ENCODE results near the gene NDUFA12. TPM values are rescaled to one million over a fixed set of nuclear protein-coding genes. Genes with fewer than 3 reads are reported as not detected.

The NDUFA12 gene
- total and polyA plus RNA-seq, 2 of the 13 experiments (the other 11 are each of a cell fraction or from before 2014, with no cell fraction given) = 101 to 173 TPM

DNA sequence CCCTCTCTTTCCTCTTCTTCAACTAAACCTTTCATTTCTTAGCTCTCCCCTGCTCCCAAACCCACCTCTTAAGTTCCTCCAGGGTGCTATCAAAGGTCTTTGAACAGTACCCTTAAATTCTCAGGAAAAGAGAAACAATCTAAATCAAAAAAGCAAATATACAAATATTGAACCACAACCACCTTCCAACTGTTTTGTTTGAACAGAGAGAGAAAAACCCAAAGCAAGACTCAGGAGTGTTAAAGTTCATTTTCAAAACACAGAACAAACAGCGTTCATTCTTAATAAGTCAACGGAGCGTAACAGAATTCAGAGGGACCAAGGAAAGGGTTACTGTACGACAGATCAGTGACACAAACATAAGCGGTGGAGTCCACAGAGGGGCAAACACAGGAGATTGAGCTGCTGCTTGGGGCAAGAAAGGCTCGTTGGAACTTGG, 73.3 kb downstream of the NDUFA12 start (continued):
- TF ChIP-seq, protein P1, sequence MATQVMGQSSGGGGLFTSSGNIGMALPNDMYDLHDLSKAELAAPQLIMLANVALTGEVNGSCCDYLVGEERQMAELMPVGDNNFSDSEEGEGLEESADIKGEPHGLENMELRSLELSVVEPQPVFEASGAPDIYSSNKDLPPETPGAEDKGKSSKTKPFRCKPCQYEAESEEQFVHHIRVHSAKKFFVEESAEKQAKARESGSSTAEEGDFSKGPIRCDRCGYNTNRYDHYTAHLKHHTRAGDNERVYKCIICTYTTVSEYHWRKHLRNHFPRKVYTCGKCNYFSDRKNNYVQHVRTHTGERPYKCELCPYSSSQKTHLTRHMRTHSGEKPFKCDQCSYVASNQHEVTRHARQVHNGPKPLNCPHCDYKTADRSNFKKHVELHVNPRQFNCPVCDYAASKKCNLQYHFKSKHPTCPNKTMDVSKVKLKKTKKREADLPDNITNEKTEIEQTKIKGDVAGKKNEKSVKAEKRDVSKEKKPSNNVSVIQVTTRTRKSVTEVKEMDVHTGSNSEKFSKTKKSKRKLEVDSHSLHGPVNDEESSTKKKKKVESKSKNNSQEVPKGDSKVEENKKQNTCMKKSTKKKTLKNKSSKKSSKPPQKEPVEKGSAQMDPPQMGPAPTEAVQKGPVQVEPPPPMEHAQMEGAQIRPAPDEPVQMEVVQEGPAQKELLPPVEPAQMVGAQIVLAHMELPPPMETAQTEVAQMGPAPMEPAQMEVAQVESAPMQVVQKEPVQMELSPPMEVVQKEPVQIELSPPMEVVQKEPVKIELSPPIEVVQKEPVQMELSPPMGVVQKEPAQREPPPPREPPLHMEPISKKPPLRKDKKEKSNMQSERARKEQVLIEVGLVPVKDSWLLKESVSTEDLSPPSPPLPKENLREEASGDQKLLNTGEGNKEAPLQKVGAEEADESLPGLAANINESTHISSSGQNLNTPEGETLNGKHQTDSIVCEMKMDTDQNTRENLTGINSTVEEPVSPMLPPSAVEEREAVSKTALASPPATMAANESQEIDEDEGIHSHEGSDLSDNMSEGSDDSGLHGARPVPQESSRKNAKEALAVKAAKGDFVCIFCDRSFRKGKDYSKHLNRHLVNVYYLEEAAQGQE (IDR thresholded peaks at IDR 0.05; ENCODE audit: borderline replicate concordance in 1 of 2, low read depth in 1 of 2, low read length in 2 of 2) = peak in 1 of 2 experiments; percentile 46; a peak in 1 of 4 replicates
- TF ChIP-seq ZFYVE20 (CRISPR knock-in tag; IDR thresholded peaks at IDR 0.05; ENCODE audit: borderline replicate concordance, low read depth) (no peak), GATAD1 (CRISPR knock-in tag; IDR thresholded peaks at IDR 0.05) (0 out of 2 replicates have a peak, but pooled peaks have one; percentile 23), ZKSCAN8 (CRISPR knock-in tag; IDR thresholded peaks at IDR 0.05; ENCODE audit: borderline replicate concordance) (peak; percentile 34; the same call in 1 of the 2 replicates), IRX3 (CRISPR knock-in tag; IDR thresholded peaks at IDR 0.05; ENCODE audit: borderline replicate concordance, low read depth) (peak; percentile 67; the same call in 1 of the 2 replicates), RFX1 (IDR thresholded peaks at IDR 0.05) (no peak), EEA1 (CRISPR knock-in tag; IDR thresholded peaks at IDR 0.05; ENCODE audit: borderline replicate concordance) (no peak), ETV5 (CRISPR knock-in tag; IDR thresholded peaks at IDR 0.05; ENCODE audit: borderline replicate concordance) (peak; percentile 52; the same call in 1 of the 2 replicates), JUNB (CRISPR knock-in tag; IDR thresholded peaks at IDR 0.05; ENCODE audit: borderline replicate concordance) (peak; percentile 54; the same call in 1 of the 2 replicates), NFATC3 (CRISPR knock-in tag; IDR thresholded peaks at IDR 0.05) (no peak), ZSCAN30 (CRISPR knock-in tag; IDR thresholded peaks at IDR 0.05) (no peak), REPIN1 (CRISPR knock-in tag; IDR thresholded peaks at IDR 0.05; ENCODE audit: borderline replicate concordance, low read depth) (peak; percentile 80; the same call in 1 of the 2 replicates), ELF4 (CRISPR knock-in tag; IDR thresholded peaks at IDR 0.05; ENCODE audit: borderline replicate concordance) (no peak)
- TF ChIP-seq, protein P2, sequence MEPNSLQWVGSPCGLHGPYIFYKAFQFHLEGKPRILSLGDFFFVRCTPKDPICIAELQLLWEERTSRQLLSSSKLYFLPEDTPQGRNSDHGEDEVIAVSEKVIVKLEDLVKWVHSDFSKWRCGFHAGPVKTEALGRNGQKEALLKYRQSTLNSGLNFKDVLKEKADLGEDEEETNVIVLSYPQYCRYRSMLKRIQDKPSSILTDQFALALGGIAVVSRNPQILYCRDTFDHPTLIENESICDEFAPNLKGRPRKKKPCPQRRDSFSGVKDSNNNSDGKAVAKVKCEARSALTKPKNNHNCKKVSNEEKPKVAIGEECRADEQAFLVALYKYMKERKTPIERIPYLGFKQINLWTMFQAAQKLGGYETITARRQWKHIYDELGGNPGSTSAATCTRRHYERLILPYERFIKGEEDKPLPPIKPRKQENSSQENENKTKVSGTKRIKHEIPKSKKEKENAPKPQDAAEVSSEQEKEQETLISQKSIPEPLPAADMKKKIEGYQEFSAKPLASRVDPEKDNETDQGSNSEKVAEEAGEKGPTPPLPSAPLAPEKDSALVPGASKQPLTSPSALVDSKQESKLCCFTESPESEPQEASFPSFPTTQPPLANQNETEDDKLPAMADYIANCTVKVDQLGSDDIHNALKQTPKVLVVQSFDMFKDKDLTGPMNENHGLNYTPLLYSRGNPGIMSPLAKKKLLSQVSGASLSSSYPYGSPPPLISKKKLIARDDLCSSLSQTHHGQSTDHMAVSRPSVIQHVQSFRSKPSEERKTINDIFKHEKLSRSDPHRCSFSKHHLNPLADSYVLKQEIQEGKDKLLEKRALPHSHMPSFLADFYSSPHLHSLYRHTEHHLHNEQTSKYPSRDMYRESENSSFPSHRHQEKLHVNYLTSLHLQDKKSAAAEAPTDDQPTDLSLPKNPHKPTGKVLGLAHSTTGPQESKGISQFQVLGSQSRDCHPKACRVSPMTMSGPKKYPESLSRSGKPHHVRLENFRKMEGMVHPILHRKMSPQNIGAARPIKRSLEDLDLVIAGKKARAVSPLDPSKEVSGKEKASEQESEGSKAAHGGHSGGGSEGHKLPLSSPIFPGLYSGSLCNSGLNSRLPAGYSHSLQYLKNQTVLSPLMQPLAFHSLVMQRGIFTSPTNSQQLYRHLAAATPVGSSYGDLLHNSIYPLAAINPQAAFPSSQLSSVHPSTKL (CRISPR knock-in tag; IDR thresholded peaks at IDR 0.05) = peak; percentile 94
- TF ChIP-seq, protein P3, sequence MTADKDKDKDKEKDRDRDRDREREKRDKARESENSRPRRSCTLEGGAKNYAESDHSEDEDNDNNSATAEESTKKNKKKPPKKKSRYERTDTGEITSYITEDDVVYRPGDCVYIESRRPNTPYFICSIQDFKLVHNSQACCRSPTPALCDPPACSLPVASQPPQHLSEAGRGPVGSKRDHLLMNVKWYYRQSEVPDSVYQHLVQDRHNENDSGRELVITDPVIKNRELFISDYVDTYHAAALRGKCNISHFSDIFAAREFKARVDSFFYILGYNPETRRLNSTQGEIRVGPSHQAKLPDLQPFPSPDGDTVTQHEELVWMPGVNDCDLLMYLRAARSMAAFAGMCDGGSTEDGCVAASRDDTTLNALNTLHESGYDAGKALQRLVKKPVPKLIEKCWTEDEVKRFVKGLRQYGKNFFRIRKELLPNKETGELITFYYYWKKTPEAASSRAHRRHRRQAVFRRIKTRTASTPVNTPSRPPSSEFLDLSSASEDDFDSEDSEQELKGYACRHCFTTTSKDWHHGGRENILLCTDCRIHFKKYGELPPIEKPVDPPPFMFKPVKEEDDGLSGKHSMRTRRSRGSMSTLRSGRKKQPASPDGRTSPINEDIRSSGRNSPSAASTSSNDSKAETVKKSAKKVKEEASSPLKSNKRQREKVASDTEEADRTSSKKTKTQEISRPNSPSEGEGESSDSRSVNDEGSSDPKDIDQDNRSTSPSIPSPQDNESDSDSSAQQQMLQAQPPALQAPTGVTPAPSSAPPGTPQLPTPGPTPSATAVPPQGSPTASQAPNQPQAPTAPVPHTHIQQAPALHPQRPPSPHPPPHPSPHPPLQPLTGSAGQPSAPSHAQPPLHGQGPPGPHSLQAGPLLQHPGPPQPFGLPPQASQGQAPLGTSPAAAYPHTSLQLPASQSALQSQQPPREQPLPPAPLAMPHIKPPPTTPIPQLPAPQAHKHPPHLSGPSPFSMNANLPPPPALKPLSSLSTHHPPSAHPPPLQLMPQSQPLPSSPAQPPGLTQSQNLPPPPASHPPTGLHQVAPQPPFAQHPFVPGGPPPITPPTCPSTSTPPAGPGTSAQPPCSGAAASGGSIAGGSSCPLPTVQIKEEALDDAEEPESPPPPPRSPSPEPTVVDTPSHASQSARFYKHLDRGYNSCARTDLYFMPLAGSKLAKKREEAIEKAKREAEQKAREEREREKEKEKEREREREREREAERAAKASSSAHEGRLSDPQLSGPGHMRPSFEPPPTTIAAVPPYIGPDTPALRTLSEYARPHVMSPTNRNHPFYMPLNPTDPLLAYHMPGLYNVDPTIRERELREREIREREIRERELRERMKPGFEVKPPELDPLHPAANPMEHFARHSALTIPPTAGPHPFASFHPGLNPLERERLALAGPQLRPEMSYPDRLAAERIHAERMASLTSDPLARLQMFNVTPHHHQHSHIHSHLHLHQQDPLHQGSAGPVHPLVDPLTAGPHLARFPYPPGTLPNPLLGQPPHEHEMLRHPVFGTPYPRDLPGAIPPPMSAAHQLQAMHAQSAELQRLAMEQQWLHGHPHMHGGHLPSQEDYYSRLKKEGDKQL (CRISPR knock-in tag; IDR thresholded peaks at IDR 0.05; ENCODE audit: low read depth) = peak; percentile 93
